Mesothelial cell of epicardium (in vitro differentiated cells): ENCODE results near the gene LDLRAD4. TPM values are rescaled to one million over a fixed set of nuclear protein-coding genes. Genes with fewer than 3 reads are reported as not detected.
A peak's percentile ranks its signal among the peaks of the same experiment; 100 is the strongest.

Experiments
- DNase-seq, 2 experiments: peaks; one replicate each; pipeline ENCODE4 v3.0.0; 2021; ENCODE audit warnings: low spot score in 2 of 2; ENCODE audit not compliant: unreplicated experiment in 2 of 2
- H3K27ac Mint-ChIP-seq: 2 replicates; pipeline ENCODE4 v1.8.0; 2021; ENCODE audit warnings: mixed read lengths
- H3K27me3 Mint-ChIP-seq: 2 replicates; pipeline ENCODE4 v1.8.0; 2021; ENCODE audit warnings: low read depth, mixed read lengths
- H3K36me3 Mint-ChIP-seq: 2 replicates; pipeline ENCODE4 v1.8.0; 2021; ENCODE audit warnings: mixed read lengths
- H3K4me1 Mint-ChIP-seq: 2 replicates; pipeline ENCODE4 v1.8.0; 2021; ENCODE audit warnings: mixed read lengths
- H3K4me3 Mint-ChIP-seq: 2 replicates; pipeline ENCODE4 v1.8.0; 2021; ENCODE audit warnings: mild to moderate bottlenecking, moderate library complexity, mixed read lengths
- H3K9me3 Mint-ChIP-seq: 2 replicates; pipeline ENCODE4 v1.8.0; 2021; ENCODE audit warnings: mixed read lengths
- CTCF ChIP-seq: fragments of 200-600 bp; sonication (generic); IDR thresholded peaks from one replicate; pipeline ENCODE4 v1.5.0; 2021; ENCODE audit warnings: antibody characterized with exemption; ENCODE audit not compliant: unreplicated experiment
- total RNA-seq: library from RNA; stranded (reverse); gene quantifications from 3 replicates; pipeline ENCODE4 v1.2.1, GENCODE V29; 2021

The LDLRAD4 gene
- total RNA-seq, 1 donor from 2014 or later: 29.7 TPM

- H3K4me1 Mint-ChIP-seq: peaks cover 19% of the 10 kb centered on the region
- DNase-seq: no peak
- no peaks in the 10 kb centered on the region for H3K27me3 Mint-ChIP-seq
- H3K4me3 Mint-ChIP-seq: no peak overlapping the region
- peak overlapping the region; percentile 63 for H3K27ac Mint-ChIP-seq
- no peak for TF ChIP-seq CTCF
- H3K9me3 Mint-ChIP-seq: no peaks in the 10 kb centered on the region
- H3K36me3 Mint-ChIP-seq: no peaks in the 10 kb centered on the region
These were observed 318.0 kb downstream of the LDLRAD4 start for GRCh38 chr18:13536578-13536977.

GRCh38 chr18:13537022-13537780, 318.6 kb downstream of the LDLRAD4 start:
- peaks cover 19% of the 10 kb centered on the region for H3K4me1 Mint-ChIP-seq
- no peak for TF ChIP-seq CTCF
- no peaks in the 10 kb centered on the region for H3K9me3 Mint-ChIP-seq
- H3K27me3 Mint-ChIP-seq: no peaks in the 10 kb centered on the region
- no peak for DNase-seq
- H3K36me3 Mint-ChIP-seq: no peaks in the 10 kb centered on the region
- no peak overlapping the region for H3K4me3 Mint-ChIP-seq
- no peak overlapping the region for H3K27ac Mint-ChIP-seq

GRCh38 chr18:13538630-13539029, 320.1 kb downstream of the LDLRAD4 start:
- TF ChIP-seq CTCF: no peak
- Mint-ChIP-seq H3K4me1 (peaks cover 21% of the 10 kb centered on the region), H3K4me3 (no peak overlapping the region), H3K27ac (peak overlapping the region; percentile 84), H3K36me3 (no peaks in the 10 kb centered on the region), H3K27me3 (no peaks in the 10 kb centered on the region), H3K9me3 (no peaks in the 10 kb centered on the region)
- no peak for DNase-seq

- Mint-ChIP-seq H3K27me3 (no peaks in the 10 kb centered on the region), H3K4me3 (no peak overlapping the region), H3K27ac (peak overlapping the region; percentile 84), H3K4me1 (peaks cover 21% of the 10 kb centered on the region), H3K36me3 (no peaks in the 10 kb centered on the region), H3K9me3 (no peaks in the 10 kb centered on the region)
- no peak for TF ChIP-seq CTCF
- no peak for DNase-seq
These were observed 320.5 kb downstream of the LDLRAD4 start for GRCh38 chr18:13539050-13539449.

- no peak for DNase-seq
- Mint-ChIP-seq H3K36me3 (no peaks in the 10 kb centered on the region), H3K4me3 (no peak overlapping the region), H3K27ac (no peak overlapping the region), H3K9me3 (no peaks in the 10 kb centered on the region), H3K27me3 (no peaks in the 10 kb centered on the region), H3K4me1 (peaks cover 21% of the 10 kb centered on the region)
- no peak for TF ChIP-seq CTCF
These were observed 321.4 kb downstream of the LDLRAD4 start for GRCh38 chr18:13539843-13540476.
